ENCODE data around the gene PIK3CB.

DNA sequence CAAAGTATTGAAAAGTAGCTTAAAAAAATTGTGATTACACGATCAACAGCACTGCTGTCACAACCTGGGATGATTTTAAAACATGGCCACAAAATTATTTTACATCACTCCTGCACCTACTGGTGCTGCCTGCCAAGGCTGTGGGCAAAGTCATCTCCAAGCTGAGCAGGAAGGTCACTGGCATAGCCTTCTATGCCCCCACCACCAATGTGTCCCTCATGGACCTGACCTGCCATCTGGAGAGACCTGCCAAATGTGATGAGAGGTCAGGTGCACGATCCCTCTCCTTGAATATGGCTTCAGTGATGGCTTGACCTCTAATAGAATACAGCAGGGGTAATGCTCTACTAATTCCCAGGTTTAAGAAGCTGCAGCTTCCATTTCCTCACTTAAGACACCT lies 57.8 kb downstream of the PIK3CB start:
- TF ChIP-seq, protein P1, sequence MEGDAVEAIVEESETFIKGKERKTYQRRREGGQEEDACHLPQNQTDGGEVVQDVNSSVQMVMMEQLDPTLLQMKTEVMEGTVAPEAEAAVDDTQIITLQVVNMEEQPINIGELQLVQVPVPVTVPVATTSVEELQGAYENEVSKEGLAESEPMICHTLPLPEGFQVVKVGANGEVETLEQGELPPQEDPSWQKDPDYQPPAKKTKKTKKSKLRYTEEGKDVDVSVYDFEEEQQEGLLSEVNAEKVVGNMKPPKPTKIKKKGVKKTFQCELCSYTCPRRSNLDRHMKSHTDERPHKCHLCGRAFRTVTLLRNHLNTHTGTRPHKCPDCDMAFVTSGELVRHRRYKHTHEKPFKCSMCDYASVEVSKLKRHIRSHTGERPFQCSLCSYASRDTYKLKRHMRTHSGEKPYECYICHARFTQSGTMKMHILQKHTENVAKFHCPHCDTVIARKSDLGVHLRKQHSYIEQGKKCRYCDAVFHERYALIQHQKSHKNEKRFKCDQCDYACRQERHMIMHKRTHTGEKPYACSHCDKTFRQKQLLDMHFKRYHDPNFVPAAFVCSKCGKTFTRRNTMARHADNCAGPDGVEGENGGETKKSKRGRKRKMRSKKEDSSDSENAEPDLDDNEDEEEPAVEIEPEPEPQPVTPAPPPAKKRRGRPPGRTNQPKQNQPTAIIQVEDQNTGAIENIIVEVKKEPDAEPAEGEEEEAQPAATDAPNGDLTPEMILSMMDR (IDR thresholded peaks at IDR 0.05) = no peak
- TF ChIP-seq EZH2phosphoT487 (IDR thresholded peaks at IDR 0.05; ENCODE audit: borderline replicate concordance, low read depth) = no peak
- TF ChIP-seq, protein P2, sequence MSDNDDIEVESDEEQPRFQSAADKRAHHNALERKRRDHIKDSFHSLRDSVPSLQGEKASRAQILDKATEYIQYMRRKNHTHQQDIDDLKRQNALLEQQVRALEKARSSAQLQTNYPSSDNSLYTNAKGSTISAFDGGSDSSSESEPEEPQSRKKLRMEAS (IDR thresholded peaks at IDR 0.05; ENCODE audit: low read depth) = no peak
- no peak for TF ChIP-seq EP300 (IDR thresholded peaks at IDR 0.05; ENCODE audit: borderline replicate concordance in 1 of 2, low read depth in 1 of 2, low read length in 1 of 2)
